Globus pallidus (tissue), 1 donor: ENCODE results near the gene FILIP1.

Experiments
- DNase-seq: peaks from one replicate; pipeline ENCODE4 v3.0.0-alpha.2; 2015; ENCODE audit warnings: low spot score

Gene FILIP1

GRCh38 chr6:75266716-75267291 is 226.8 kb downstream of the FILIP1 start:
- peak; percentile 48 for DNase-seq

DNA sequence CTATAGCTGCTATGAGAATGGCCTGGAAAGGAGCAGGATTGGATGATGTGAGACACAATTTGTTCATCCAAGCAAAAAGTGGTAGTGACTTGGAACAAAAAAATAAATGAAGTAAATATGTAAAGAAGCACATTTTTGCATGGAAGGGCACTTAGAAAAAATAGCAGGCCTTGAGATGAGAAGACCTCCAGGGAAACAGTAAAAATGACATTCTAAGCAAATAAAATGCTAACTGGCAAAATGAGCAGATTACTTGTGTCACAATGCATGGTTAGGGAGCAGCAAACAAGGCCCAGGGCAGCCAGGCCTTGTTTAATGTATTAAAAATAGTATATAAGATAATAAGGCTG is 230.2 kb downstream of the FILIP1 start:
- DNase-seq: no peak

DNA sequence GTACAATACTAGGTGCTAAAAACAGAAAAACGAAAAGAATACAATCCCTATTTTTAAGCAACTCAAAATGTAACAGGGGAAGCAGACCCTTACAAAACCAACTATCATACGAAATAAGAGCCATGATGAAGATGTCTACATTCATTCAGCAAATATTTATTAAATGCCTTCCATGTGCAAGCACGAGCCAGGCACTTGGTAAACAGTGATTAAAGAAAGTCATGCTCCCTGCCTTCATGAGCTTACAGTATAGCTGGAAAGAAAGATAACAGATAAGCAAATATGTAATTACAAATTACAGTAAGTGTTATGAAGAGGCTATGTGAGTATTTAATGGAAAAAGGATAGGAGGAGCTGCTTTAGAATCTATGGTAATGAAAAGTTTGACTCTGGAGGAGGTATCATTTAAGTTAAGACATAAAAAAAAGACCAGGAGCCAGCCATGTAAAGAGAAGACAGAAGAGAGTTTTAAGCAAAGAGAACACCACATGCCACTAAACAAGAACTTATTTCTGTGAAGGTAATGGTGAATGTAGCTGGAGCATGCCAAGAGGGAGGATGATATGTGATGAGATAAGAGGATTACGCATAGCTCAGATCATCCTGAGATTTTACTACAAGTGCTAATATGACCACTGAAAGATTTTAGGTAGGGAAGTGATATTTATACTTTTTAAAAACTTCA is 230.7 kb downstream of the FILIP1 start:
- DNase-seq: no peak

GRCh38 chr6:75261299-75261698 is 232.3 kb downstream of the FILIP1 start:
- DNase-seq: no peak

DNA sequence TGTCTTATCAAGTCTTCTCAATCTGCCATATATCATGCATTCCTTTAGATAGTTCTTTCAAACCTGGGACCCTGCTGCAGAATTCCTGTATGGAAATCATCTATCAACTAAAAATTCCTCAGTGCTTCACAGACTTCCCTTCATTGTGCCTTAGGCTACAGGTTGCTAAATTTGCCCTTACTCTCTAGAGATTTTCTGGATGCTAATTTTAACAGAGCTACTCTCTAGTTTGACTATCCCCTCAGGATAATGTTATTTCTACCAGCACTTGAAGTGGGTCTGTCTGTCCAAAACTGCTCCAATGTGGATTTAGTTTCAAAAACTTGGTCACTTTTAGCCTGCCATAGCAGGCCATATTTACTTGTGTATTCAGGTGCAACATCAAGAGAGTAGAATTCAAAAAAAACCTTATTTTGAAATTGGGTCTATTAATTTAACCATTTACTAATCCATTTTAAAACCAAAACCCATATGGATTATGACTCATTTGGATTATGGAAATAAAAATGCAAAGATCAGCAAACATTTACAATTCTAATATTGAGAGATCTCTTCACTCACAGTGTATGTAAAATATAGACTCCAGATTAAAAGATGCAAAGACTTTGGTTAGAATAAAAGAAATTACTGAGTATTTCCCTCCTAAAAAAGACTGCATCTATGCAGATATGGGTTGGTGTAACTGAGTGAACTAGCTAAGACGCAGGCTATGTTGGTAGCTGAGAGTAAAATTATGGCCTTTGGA is 236.1 kb downstream of the FILIP1 start:
- no peak for DNase-seq

DNA sequence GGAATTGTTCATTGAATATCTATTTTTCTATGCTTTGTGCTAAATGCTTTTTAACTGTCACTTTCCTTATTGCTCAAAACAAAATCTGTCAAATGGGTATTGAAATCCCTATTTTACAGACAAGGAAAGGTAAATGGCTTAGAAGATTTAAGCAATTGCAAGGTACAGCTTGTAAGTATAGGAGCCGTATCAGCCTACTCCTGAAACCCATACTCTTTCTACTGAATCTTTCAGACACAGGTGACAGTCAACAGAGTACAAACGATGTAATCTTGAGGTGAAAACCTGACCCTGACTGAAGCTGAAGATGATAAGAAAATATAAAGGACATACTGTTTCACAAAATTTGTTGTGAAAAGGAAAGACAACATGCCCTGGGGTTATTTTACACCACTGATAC is 243.0 kb downstream of the FILIP1 start:
- no peak for DNase-seq

GRCh38 chr6:75249837-75250236 is 243.8 kb downstream of the FILIP1 start:
- DNase-seq: no peak

DNA sequence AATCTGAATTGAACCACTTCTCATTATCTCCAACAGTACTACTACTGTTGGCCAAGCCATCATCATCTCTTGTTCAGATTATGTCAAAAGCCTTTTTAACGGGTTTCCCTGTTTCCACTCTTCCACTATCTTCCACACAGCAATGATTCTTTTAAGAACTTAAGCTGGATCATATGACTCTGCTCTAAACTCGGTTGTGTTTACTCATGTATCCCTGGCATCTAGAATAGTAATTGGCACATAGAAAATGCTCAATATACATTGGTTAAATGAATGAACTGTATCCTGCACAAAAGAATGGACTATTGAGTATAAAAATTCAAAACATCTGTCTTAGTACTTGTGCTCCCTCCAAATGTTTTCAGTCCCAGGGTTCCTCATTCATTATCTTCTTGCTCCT is 247.2 kb downstream of the FILIP1 start:
- DNase-seq: no peak

DNA sequence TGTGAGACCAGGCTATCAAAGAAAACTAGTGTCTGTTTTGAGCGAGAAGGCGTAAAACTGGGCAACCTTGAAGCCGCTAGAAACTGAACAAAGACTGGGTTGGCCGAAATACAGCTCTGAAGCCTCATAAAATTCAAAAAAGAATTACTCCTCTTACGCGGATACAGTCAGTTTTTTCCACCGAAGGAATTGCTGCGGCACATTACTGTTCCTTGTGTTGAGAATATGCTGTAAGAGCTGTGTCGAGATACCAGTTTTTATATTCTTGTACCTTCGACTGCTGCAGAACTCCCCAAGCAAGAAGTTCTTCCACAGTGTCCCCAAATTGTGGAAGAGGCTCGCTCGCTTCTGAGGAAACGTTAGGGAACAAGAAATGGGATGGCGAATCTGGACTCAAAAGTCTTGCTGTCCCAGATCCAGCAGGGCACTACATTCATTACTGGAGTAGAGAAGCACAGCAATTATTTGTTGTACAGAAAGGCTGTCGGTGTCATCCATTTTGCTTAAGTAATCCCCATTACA is 249.5 kb downstream of the FILIP1 start:
- DNase-seq: no peak

DNA sequence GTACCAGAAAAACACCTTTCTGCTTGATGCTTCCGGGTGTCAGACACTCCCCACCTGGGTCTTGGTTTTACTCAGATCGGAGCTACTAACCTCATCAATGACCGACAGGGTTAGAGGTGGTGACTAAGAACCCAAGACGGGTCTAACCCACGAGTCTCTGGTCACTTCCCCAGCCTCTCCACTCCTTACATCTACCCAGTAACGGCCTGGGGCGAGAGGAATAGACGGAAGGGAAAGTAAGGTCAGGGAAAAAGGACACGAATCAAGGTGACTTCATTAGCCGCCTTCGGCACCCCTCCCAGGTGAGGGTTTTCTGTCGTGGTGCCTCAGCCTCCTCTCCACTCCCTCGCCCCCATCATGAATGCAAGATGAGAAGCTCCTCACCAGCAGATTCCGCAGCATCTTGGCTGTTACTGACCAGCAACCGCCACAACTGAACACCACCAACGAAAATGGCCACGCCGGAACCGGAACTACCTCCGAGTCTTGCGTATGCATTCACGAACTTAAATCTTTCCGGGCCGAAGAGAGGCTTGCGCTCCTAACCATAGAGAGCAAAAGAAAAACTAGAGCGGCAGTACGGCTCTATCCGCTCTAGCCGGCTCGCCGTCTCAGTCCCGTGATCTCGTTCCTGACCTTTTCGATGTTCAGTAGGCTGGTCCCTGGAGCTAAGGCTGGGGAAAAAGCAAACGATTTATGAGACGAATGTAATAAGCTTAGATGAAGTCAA is 250.1 kb downstream of the FILIP1 start, which contains the start of gene COX7A2:
Gene COX7A2 (minus strand): TSS at position 469 of the 730 bp plus-strand sequence. CDS start 67 bp downstream, at position 402.
- DNase-seq: peak; percentile 97
